Activated gamma-delta T cell treated with Interleukin-2 at 50 U/mL for 16 hours (primary cell): Measurements from ENCODE around the gene ENTR1.

Experiments used
- DNase-seq: peaks from one replicate; pipeline ENCODE4 v3.0.0-alpha.2; 2020

Gene ENTR1, protein sequence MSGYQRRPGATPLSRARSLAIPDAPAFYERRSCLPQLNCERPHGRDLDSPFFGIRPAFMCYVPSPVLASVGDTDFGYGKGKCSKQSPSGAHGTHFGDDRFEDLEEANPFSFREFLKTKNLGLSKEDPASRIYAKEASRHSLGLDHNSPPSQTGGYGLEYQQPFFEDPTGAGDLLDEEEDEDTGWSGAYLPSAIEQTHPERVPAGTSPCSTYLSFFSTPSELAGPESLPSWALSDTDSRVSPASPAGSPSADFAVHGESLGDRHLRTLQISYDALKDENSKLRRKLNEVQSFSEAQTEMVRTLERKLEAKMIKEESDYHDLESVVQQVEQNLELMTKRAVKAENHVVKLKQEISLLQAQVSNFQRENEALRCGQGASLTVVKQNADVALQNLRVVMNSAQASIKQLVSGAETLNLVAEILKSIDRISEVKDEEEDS

DNA sequence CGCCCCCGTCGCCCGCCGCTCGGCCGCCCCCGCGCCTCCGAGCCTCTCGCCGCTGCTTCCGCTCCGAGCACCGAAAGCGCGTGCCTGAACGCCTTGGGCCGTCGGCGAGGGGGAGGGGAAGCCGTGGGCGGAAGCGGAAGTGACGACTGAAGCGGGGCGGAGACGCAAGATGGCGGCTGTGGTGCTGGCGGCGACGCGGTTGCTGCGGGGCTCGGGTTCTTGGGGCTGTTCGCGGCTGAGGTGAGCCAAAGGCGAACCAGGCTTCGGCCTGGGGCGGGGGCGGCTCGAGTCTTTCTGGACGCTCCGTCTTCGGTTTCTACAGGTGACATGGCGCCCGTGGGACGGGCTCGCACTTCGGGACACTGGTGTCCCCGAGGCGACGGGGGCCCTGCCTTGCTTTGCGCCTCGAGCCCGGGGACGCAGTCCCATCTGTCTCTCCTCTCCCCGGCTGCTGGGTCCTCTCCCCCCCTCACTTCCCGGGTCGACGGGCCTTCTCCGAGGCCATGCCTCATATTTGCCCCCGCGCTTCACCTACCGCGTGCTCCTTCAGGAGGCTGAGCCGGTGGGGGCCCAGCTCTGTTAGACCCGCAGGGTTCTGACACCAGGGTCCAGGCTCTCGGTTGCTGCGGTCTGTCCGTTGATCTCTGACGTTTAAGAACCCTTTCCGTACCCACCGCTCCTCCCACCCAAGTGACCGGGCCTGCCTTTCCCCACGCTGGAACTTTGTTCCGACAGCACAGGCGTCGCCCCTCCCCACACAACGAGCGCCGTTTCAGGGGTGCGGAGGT lies at the start of gene ENTR1, which contains the start of gene PMPCA:
Gene ENTR1, minus strand, starts transcription at position 115 of the 788 bp plus-strand sequence. CDS start 217 bp downstream, outside the sequence.
Gene PMPCA, plus strand, starts transcription at position 159 of the 788 bp plus-strand sequence. Its CDS starts 11 bp downstream, at position 170.
- DNase-seq: peak; percentile 93

DNA sequence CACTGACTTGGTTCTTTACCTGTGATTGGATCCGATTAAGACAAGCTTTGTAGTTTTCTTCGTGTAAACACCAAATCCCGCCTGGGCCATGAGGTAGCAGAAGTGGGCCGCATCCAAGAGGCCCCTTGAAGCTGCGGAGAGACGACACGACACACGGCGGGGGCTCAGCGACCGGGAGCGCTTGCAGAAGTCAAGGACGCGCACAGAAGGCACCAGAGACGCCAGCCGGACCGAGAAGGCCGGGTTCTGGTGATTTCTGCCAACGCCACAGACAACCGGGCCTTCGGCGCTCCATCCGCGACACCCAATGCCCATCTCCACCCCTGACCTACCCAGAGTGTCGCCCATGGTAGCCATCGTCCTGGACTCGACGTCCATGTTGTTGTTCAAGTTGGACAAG lies 49.0 kb upstream of the ENTR1 start:
- DNase-seq: no peak

DNA sequence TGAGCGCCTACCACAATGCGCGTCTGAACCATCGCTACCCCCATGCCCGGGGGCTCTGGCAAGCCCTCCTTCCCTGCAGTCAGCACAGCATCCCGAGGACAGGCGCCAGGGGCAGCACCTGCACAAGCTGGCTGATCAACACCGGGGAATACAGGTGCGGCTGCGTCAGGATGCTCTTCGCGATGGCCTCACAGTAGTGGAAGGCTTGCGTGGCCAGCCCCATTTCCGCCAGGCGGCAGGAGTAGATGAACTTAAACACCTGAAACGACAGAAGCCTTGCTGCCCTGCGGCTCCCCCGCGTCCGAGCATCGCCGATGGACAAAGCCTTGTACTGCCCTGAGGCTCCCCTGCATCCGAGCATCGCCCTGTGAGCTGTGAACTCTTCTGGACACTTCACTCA lies 46.9 kb upstream of the ENTR1 start:
- DNase-seq: no peak

DNA sequence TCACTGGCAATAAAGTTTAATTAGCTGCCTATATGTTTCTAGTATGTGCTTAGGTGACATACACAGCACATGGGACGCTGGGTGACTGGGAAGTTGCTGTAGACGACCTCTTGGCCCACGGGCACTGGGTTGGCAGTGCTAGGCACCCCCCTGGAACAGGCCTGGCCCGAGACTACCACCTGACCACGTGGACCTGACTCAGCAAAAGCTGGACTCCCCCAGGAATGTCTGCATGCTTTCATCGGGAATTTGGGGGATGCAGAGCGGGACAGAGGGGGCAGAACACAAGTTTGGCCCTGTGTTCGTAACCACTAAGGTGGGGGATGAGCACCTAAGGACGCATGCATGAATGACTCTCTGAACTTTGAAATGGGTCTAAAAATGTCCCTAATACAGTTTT lies 45.8 kb upstream of the ENTR1 start:
- no peak for DNase-seq

DNA sequence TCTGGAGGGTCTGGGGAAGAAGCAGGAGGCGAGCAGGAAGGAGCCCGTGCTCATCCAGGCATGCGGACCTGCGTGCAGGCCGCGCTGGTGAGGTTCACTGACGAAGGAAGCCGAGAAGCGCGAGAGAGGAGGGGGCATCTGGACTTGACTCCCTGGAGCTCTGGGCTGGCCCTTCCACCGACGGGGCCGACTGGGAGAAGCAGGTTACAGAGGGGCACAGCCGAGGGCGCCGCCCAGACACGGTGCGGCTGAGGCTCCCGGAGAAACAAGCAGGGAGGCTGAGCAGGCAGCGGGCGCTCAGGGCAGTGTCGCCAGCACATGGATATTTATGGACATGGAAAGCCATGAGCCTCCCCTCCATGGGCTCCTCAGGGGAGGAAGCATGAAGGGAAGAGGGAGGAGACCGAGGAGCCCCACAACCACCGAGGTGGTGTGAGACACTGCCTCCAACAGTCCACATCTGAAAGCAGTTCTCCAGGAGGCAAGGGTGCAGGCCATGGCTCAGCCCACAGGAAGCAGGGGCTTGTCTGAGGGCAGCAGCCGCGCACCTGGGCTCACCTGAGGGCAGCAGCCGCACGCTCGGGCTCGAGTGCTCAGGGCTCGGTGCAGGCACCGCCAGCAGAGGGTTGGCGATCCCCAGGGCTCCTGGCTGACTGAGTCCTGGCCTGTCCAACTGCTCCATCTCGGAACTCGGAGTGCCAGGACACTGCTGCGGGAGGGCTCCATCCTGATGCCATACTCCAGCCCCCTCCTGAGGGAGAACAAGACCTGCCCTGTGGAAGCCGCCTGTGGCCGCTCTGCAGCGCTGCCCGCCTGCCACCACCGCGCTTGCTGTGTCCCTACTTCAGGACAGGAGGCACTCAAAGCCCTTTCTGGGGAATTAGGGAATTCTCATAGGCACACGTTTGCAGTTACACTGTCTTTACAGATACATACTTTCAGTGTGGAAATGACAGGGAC lies 44.9 kb upstream of the ENTR1 start:
- no peak for DNase-seq

DNA sequence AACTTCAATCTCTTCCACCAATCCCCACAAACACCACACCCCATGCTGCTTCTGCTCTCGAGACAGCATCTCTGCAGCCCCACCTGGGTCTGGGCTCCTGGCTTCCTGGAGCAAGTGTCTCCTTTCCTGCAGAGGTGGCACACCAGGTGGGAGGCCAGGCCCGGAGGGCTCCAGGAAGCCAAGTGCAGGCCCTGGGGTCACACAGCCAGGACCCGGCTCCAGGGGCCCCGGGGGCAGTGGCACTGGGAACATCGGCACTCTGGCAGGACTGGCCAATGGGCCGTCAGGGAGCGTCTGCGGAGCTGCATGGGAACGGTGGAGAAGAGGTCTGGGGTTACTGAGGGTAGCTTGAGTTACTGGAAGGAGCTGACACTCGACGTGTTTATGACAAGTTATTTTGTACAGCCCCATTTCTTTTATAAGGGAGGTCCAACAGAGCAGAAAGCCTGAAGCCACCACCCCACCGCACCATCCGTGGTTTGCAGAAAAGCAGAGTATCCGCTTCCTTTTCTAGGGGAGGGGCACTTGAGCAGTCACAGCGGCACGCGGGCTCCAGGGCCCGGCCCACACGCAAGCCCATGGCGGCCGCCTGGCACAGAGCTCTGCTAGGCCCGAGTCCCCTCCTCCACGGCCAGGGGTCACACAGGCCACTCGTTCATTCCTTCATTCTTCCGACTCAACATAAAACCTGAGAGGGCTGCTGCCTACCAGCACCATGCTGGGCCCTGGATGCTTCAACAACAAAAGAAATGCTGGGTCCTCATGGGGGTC lies 43.8 kb upstream of the ENTR1 start:
- no peak for DNase-seq

DNA sequence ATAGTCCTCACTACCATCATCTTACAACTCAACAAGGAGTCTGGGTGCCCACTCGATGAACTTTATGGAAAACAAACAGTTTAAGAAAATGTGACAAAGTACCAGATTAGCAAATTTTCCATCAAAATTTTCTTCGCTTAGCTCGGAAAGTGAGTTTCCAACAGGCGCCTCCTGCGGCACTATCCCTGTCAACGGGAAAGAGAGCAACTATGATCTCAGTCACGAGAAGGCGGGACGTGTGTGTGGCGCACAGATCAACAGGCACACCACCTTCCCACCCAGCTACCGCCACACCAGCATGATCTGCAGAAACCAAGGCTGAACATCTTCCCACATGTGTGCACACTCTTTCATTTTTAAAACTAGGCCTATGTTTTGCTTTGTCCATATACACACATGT lies 42.9 kb upstream of the ENTR1 start:
- DNase-seq: no peak

DNA sequence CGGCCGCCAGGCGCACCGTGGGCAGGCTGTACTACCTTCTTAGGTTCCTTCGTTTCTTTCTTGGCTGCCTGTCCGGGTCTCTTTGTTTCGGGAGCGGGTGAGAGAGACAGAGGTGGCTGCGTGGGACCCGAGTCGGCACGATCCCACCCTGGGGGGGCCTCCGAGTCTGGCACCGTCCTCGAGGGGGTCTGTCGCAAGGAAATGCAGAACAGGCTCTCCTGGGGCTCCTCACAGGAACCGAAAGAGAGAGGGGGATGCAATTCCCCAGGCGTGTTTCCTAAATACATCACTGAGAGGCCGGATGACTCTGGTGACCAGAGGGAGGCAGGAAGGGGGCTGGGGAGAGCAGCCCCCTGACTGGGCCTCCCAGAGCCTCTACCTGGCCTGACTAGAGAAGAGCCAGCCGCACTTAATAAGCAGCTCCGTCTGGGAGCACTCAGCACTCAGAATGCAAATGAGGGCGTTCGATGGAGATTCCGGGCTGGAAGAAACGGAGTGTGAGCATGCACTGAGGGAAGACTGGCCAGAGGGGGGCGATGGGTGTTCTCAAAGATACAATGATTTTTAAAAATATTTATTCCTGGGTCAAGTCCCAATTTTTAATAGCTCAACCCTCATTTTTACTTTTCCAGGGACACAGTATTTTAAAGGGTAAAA lies 40.9 kb upstream of the ENTR1 start:
- DNase-seq: no peak

DNA sequence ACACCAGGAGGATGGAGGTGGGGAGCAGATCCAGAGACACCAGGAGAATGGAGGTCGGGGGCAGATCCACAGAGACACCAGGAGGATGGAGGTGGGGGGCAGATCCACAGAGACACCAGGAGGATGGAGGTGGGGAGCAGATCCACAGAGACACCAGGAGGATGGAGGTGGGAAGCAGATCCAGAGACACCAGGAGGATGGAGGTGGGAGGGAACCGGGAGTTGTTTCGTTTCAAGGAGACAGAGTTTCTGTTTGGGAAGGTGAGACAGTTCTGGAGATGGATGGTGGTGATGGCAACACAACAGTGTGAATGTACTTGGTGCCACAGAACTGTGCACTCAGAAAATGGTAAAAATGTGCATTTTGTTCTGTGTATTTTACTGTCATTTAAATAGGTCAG lies 38.2 kb upstream of the ENTR1 start:
- no peak for DNase-seq

DNA sequence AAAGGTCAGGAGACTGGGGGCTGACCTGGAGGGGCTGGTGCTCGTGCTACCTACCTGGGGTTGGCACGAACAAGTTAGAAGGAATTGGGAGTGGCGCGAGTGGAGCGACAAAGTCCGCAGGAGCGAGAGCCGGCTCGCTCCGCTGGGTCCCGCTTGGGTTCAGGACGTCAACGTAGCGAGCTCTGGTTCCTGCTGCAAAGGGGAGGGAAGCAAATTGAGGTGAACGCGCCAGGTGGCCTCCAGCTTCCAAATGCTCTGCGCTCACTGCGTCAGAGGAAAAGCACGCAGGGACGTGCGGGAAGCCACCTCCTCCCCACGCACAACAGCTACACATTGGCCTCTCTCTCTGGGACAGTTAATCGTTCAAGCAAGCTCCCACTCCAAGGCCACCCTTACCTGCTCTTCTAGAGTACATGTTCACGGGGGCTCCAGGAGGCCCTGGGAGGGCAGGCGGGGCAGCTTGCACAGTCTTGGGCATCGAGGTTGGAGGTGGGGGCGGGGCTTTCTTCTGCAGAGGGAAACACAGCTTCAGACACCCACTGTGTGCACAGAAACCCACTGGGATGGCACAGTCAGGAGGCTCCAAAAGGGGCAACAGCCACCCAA lies 36.9 kb upstream of the ENTR1 start:
- DNase-seq: no peak

DNA sequence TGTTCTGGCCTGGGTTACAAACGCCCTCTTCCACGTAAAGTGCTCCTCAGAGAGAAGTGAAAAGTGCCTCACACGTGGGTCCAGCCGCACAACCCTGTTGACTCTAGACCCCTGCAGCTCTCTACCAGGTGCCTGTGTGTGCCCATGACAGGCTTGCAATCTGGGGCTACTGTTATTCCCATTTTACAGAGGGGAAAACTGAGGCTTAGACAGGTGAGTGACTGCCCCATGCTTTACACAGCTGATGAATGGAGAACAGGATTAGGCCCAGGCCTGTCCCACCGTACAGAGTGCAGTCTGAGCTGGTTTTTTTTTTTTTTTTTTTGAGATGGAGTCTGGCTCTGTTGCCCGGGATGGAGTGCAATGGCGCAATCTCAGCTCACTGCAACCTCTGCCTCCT lies 35.4 kb upstream of the ENTR1 start:
- no peak for DNase-seq

DNA sequence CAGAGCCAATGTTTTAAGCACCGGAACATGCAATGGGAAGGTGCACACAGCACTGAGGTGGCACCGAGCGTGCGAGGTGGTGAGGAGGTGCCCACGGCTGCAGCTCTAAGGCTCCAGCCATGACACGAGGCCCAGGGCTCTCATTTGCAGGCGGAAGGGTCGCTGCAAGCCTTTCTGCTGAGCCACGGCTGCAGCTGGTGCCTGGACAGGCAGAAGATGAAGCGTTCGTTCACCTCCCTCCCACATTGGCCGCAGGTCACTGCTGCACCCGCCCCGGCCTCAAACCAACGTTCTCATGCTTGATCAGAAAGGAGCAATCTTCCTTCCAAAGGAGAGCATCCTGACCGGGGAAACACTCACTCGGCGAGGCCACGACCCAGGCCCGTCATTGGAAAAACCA lies 33.7 kb upstream of the ENTR1 start:
- DNase-seq: no peak

DNA sequence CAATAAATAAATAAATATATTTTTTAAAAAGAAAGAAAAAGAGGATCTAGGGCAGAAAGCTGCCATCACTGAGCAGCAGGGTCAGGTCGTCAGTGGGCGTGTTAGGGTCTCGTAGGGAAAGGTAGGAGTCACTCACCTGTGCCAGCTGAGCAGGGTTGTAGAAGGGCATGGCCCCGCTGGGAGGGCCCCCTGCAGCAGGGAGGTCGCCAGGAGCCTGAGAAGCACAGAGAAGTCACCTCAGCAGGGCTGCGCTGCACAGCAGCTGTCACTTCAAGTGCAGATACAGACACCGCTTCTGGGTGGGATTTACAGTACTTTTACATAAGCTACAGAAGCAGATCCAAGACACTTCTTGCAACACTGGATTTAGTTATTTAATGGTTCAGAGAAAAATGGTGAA lies 33.3 kb upstream of the ENTR1 start:
- DNase-seq: no peak

DNA sequence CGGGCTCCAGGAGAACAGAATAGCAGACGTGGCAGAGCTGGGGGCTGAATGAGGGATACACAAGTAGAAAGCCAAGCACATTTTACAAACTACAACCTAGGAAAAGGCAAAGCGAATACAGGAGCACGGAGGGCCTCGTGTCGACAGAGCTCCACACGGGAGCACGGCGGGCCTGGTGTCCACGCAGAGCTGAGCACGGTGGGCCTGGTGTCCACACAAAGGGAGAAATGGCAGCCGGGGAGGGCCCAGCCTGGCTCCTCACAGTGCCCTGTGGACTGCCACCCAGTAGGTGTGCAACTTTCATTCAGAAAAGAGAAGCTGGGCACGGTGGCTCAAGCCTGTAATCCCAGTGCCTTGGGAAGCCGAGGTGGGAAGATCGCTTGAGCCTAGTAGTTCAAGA lies 32.7 kb upstream of the ENTR1 start:
- DNase-seq: no peak

DNA sequence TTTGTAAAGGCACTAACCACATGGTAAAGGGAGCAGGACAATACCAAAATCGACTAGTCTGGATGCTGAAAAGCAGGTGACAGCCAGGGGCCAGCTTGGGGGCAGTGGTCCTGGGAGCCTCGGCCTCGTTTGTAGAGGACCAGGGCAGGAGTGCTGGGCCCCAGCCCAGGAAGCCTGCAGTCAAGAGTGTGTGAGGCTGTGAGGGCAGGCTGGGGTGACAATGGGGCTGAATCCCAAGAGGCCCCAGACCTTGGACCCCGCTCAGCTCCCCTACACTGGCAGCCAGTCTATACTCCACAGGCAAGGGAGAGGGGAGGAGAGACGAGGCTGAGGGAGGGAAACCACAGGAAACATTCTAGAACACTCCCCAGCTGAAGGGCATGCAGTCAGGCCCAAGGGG lies 31.9 kb upstream of the ENTR1 start:
- no peak for DNase-seq

DNA sequence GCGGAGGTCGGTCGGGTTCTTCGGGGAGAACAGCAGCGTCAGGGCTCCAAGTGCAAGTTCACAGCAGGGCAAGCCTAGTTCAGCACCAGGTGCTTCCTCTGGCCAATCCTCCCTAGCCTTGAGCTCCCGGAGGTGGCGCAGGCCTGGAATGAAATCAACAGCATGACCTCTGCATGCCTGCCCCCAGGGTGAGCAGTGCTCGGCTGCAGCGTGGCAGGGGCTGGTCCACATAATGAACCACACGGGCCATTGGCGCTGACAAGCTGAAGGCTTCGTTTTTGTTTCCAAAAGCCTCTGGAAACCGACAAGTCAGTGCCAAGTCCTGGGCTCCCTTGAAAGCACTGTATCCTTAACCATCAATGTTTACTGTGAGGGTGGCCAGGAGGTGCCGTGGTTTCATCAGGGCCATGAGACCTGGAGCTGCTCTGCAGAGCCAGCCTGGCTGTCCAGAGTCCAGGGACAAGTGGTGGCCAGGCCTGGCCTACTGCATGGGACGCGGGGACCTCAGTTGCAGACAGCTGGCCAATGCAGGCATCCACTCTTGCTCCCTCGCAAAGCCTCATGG lies 31.3 kb upstream of the ENTR1 start:
- DNase-seq: no peak

DNA sequence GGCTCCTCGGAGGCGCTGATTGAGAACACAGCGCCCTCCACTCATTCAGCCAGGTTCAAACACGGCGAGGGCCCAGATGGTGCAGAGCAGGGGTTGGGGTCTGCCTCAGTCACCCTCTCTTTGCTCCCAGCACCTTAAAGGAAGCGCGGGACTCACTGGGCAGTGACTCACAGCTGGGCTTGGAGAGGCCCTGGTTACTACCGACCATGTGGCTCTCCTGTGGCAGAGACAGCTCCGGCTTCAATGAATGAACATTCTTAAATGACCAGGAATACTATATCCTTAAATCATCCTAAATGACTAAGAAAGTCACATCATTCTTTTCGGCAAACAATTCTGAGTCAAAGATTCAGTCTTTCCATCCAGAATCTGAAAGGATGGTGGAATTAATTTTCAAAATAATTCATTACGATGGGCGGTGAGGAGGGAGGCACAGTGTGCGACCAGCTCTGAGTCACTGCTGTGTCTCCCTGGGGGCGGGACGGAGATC lies 30.8 kb upstream of the ENTR1 start:
- no peak for DNase-seq

DNA sequence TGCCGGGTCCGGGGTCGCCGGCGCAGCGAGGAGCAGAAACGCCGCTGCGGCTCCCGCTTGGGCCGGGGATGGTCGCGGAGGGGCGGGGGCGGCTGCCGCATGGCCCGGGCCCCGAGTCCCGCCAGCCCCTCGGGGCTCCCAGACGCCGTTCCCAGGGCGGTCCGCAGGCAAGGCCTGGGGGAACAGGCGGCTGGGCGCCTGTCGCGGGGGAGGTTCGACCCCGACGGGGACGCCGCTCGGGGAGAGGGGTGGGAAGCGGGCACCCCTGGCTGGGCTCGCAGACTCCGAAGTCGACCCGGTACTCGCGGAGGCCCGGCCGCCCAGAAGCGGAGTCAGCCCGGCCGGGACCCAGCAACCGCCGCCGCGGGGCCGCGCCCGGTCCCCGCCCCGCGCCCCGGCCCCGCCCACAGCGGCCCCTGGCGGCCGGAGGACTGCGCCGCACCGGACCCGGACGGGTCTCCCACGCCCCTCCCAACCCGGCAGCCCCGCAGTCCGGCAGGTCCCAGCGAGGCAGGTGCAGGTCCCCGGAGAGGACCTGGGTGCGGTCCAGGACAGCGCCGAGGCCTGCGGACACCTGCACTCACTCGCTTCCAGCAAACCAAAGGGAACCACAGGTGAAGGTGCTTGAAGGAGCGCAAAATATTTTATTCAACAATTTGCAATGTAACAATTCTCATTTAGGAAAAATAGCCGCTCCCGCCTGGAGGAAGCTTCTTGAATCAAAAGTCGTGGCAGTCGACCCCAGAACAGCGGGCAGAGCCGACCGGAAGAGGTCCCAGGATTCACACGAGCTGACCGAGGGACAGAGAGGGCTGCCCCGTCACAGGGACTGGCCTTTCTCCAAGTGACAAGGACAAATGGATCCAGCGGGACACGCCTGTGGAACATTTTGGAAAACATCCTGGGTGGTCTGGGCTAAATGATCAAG lies 29.3 kb upstream of the ENTR1 start, which contains the start of gene INPP5E:
Gene INPP5E, minus strand, starts transcription at position 365 of the 928 bp plus-strand sequence. CDS start 426 bp downstream, outside the sequence.
- peak; percentile 80 for DNase-seq
